DOHH2 (cell line): ENCODE data around the gene BAHD1.

ENCODE experiments used
- CTCF ChIP-seq: fragments of 200-600 bp; sonication (generic); IDR thresholded peaks from one replicate; pipeline ENCODE4 v1.5.1; 2014; ENCODE audit warnings: antibody characterized with exemption, mild to moderate bottlenecking, low read depth, low read length; ENCODE audit not compliant: poor library complexity, severe bottlenecking
- EZH2phosphoT487 ChIP-seq: fragments of 200-600 bp; sonication (generic); IDR thresholded peaks from 2 replicates; pipeline ENCODE4 v1.6.1; 2017; ENCODE audit warnings: borderline replicate concordance, mild to moderate bottlenecking, antibody characterized with exemption, low read length, moderate library complexity, mixed read lengths

DNA sequence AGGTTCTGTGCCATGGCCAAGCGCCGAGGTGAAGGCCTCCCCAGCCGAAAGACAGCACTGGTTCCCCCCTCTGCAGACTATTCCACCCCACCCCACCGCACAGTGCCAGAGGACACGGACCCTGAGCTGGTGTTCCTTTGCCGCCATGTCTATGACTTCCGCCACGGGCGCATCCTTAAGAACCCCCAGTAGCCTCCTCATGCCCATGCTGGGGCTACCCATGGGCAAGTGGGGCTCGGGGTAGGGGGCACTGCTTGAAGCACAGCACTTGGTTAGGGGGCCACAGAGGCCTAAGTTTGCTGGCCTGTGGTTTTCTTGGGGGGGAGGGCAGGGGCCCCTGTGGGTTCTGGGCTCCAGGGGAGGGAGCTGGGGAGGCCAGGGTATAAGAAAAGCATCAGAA is 25.2 kb downstream of the BAHD1 start:
- no peak for TF ChIP-seq CTCF
- TF ChIP-seq EZH2phosphoT487 = no peak
